ENCODE measurements around the gene P2RY4.
"Not testable (repeated sequence)": the region's sequence is repeated elsewhere in the genome, so short reads cannot be mapped to it uniquely, and the experiment has no call there.

P2RY4 gene

GRCh38 chrX:70257423-70258288 lies 2.3 kb downstream of the P2RY4 start:
- H3K9me3 Mint-ChIP-seq, result no peaks in the 10 kb centered on the region

GRCh38 chrX:70255452-70255851 lies 4.6 kb downstream of the P2RY4 start:
- Mint-ChIP-seq H3K27ac (no peak overlapping the region), H3K9me3 (no peaks in the 10 kb centered on the region), H3K27me3 (peaks cover 42% of the 10 kb centered on the region), H3K4me3 (no peak overlapping the region), H3K36me3 (ENCODE audit: low read depth) (no peaks in the 10 kb centered on the region), H3K4me1 (ENCODE audit: low read depth) (peaks cover 19% of the 10 kb centered on the region)
- no peak for DNase-seq

More at GRCh38 chrX:70257423-70258288, 2.3 kb downstream of the P2RY4 start:
- Mint-ChIP-seq H3K4me1 (ENCODE audit: low read depth) (peaks cover 19% of the 10 kb centered on the region), H3K27ac (no peak overlapping the region), H3K4me3 (no peak overlapping the region), H3K27me3 (peaks cover 31% of the 10 kb centered on the region), H3K36me3 (ENCODE audit: low read depth) (no peaks in the 10 kb centered on the region)
- no peak for DNase-seq

GRCh38 chrX:70254909-70255308 lies 5.1 kb downstream of the P2RY4 start:
- Mint-ChIP-seq H3K27ac (no peak overlapping the region), H3K27me3 (peaks cover 45% of the 10 kb centered on the region), H3K36me3 (ENCODE audit: low read depth) (no peaks in the 10 kb centered on the region)

GRCh38 chrX:70254063-70254400 lies 6.0 kb downstream of the P2RY4 start:
- Mint-ChIP-seq H3K4me1 (ENCODE audit: low read depth) (peaks cover 19% of the 10 kb centered on the region), H3K4me3 (no peak overlapping the region), H3K9me3 (no peaks in the 10 kb centered on the region), H3K36me3 (ENCODE audit: low read depth) (no peaks in the 10 kb centered on the region), H3K27me3 (peaks cover 44% of the 10 kb centered on the region), H3K27ac (peak overlapping the region; percentile 88)
- DNase-seq, result no peak

More at GRCh38 chrX:70254909-70255308, 5.1 kb downstream of the P2RY4 start:
- DNase-seq, result no peak
- Mint-ChIP-seq H3K9me3 (no peaks in the 10 kb centered on the region), H3K4me3 (no peak overlapping the region), H3K4me1 (ENCODE audit: low read depth) (peaks cover 19% of the 10 kb centered on the region)

GRCh38 chrX:70253377-70254062 lies 6.5 kb downstream of the P2RY4 start:
- no peak overlapping the region for H3K4me3 Mint-ChIP-seq
- H3K4me1 Mint-ChIP-seq (ENCODE audit: low read depth), result peaks cover 19% of the 10 kb centered on the region
- H3K27me3 Mint-ChIP-seq, result peaks cover 47% of the 10 kb centered on the region
- peak overlapping the region; percentile 88 for H3K27ac Mint-ChIP-seq
- H3K9me3 Mint-ChIP-seq, result no peaks in the 10 kb centered on the region
- DNase-seq, result no peak
- H3K36me3 Mint-ChIP-seq (ENCODE audit: low read depth), result no peaks in the 10 kb centered on the region

GRCh38 chrX:70252491-70252890 lies 7.5 kb downstream of the P2RY4 start:
- DNase-seq, result no peak
- H3K27me3 Mint-ChIP-seq, result peaks cover 50% of the 10 kb centered on the region
- H3K4me3 Mint-ChIP-seq, result no peak overlapping the region
- no peaks in the 10 kb centered on the region for H3K9me3 Mint-ChIP-seq
- no peak overlapping the region for H3K27ac Mint-ChIP-seq
- no peaks in the 10 kb centered on the region for H3K36me3 Mint-ChIP-seq (ENCODE audit: low read depth)
- H3K4me1 Mint-ChIP-seq (ENCODE audit: low read depth), result peaks cover 19% of the 10 kb centered on the region

- Mint-ChIP-seq H3K36me3 (ENCODE audit: low read depth) (no peaks in the 10 kb centered on the region), H3K4me1 (ENCODE audit: low read depth) (peaks cover 5% of the 10 kb centered on the region), H3K4me3 (no peak overlapping the region), H3K9me3 (no peaks in the 10 kb centered on the region), H3K27ac (no peak overlapping the region), H3K27me3 (peaks cover 43% of the 10 kb centered on the region)
- no peak for DNase-seq
Observed at GRCh38 chrX:70247252-70247651, 12.8 kb downstream of the P2RY4 start.

GRCh38 chrX:70244881-70245280 lies 15.1 kb downstream of the P2RY4 start:
- DNase-seq, result no peak
- H3K4me3 Mint-ChIP-seq, result no peak overlapping the region

GRCh38 chrX:70243601-70244000 lies 16.4 kb downstream of the P2RY4 start:
- not testable (repeated sequence) for H3K27ac Mint-ChIP-seq; H3K4me3 Mint-ChIP-seq; H3K4me1 Mint-ChIP-seq (ENCODE audit: low read depth); H3K36me3 Mint-ChIP-seq (ENCODE audit: low read depth); DNase-seq; H3K9me3 Mint-ChIP-seq
- peaks cover 45% of the 10 kb centered on the region for H3K27me3 Mint-ChIP-seq

More at GRCh38 chrX:70244881-70245280, 15.1 kb downstream of the P2RY4 start:
- Mint-ChIP-seq H3K4me1 (ENCODE audit: low read depth) (peaks cover 5% of the 10 kb centered on the region), H3K9me3 (no peaks in the 10 kb centered on the region), H3K27ac (no peak overlapping the region), H3K36me3 (ENCODE audit: low read depth) (no peaks in the 10 kb centered on the region), H3K27me3 (peaks cover 43% of the 10 kb centered on the region)

- no peak overlapping the region for H3K27ac Mint-ChIP-seq
- H3K9me3 Mint-ChIP-seq, result no peaks in the 10 kb centered on the region
- H3K4me1 Mint-ChIP-seq (ENCODE audit: low read depth), result peaks cover 15% of the 10 kb centered on the region
- peaks cover 49% of the 10 kb centered on the region for H3K27me3 Mint-ChIP-seq
- no peak overlapping the region for H3K4me3 Mint-ChIP-seq
- DNase-seq, result no peak
- no peaks in the 10 kb centered on the region for H3K36me3 Mint-ChIP-seq (ENCODE audit: low read depth)
Observed at GRCh38 chrX:70241501-70241900, 18.5 kb downstream of the P2RY4 start.

GRCh38 chrX:70240751-70241150 lies 19.3 kb downstream of the P2RY4 start:
- peaks cover 15% of the 10 kb centered on the region for H3K4me1 Mint-ChIP-seq (ENCODE audit: low read depth)
- DNase-seq, result no peak
- no peak overlapping the region for H3K4me3 Mint-ChIP-seq
- H3K9me3 Mint-ChIP-seq, result no peaks in the 10 kb centered on the region
- peaks cover 50% of the 10 kb centered on the region for H3K27me3 Mint-ChIP-seq
- H3K27ac Mint-ChIP-seq, result no peak overlapping the region
- H3K36me3 Mint-ChIP-seq (ENCODE audit: low read depth), result no peaks in the 10 kb centered on the region

- H3K36me3 Mint-ChIP-seq (ENCODE audit: low read depth), result no peaks in the 10 kb centered on the region
- no peak within 1 kb of the TSS for H3K27ac Mint-ChIP-seq
- no peak within 1 kb of the TSS for H3K4me3 Mint-ChIP-seq
- no peak for DNase-seq
- H3K4me1 Mint-ChIP-seq (ENCODE audit: low read depth), result peaks cover 20% of the 10 kb centered on the region
- H3K27me3 Mint-ChIP-seq, result peaks cover 41% of the 10 kb centered on the region
- H3K9me3 Mint-ChIP-seq, result no peaks in the 10 kb centered on the region
Observed at GRCh38 chrX:70234355-70234754, 25.6 kb downstream of the P2RY4 start, which contains the start of gene AWAT1. TSS of gene AWAT1 (plus strand) at chrX:70234655. CDS start at chrX:70234696, 41 bp downstream.

GRCh38 chrX:70231666-70232065 lies 28.3 kb downstream of the P2RY4 start:
- DNase-seq, result no peak
- Mint-ChIP-seq H3K9me3 (no peaks in the 10 kb centered on the region), H3K4me3 (no peak overlapping the region), H3K27me3 (peaks cover 32% of the 10 kb centered on the region), H3K4me1 (ENCODE audit: low read depth) (peaks cover 10% of the 10 kb centered on the region), H3K36me3 (ENCODE audit: low read depth) (no peaks in the 10 kb centered on the region), H3K27ac (no peak overlapping the region)

GRCh38 chrX:70226687-70227086 lies 33.3 kb downstream of the P2RY4 start:
- no peaks in the 10 kb centered on the region for H3K36me3 Mint-ChIP-seq (ENCODE audit: low read depth)
- no peak for DNase-seq
- peaks cover 20% of the 10 kb centered on the region for H3K27me3 Mint-ChIP-seq
- H3K9me3 Mint-ChIP-seq, result no peaks in the 10 kb centered on the region
- no peak overlapping the region for H3K27ac Mint-ChIP-seq
- no peak overlapping the region for H3K4me3 Mint-ChIP-seq
- no peaks in the 10 kb centered on the region for H3K4me1 Mint-ChIP-seq (ENCODE audit: low read depth)

GRCh38 chrX:70226048-70226447 lies 34.0 kb downstream of the P2RY4 start:
- no peak overlapping the region for H3K4me3 Mint-ChIP-seq
- H3K27me3 Mint-ChIP-seq, result peaks cover 24% of the 10 kb centered on the region
- H3K4me1 Mint-ChIP-seq (ENCODE audit: low read depth), result no peaks in the 10 kb centered on the region
- H3K36me3 Mint-ChIP-seq (ENCODE audit: low read depth), result no peaks in the 10 kb centered on the region
- no peak for DNase-seq
- no peaks in the 10 kb centered on the region for H3K9me3 Mint-ChIP-seq
- no peak overlapping the region for H3K27ac Mint-ChIP-seq

Measured in activated T-cell treated with anti-CD3 and anti-CD28 coated beads, Interleukin-2, amount 50 U/mL, for 24 hours (primary cell).